ENCODE data around the gene IGSF21.

The IGSF21 gene

GRCh38 chr1:18315449-18315848 lies 207.9 kb downstream of the IGSF21 start:
- H3K9ac ChIP-seq, result no peak overlapping the region
- H3K27ac ChIP-seq, result no peak overlapping the region
- no peak overlapping the region for H3K4me3 ChIP-seq (IDR thresholded peaks at IDR 0.05; ENCODE audit: insufficient read depth, low read depth, low read length)
- H3K4me1 ChIP-seq (ENCODE audit: low read depth, poor library complexity, severe bottlenecking), result no peaks in the 10 kb centered on the region
- no peaks in the 10 kb centered on the region for H3K27me3 ChIP-seq (ENCODE audit: insufficient read depth, low read depth)
- no peak overlapping the region for H3K4me2 ChIP-seq
- no peaks in the 10 kb centered on the region for H3K79me2 ChIP-seq (ENCODE audit: insufficient read depth, low read depth)
- TF ChIP-seq, protein P1, sequence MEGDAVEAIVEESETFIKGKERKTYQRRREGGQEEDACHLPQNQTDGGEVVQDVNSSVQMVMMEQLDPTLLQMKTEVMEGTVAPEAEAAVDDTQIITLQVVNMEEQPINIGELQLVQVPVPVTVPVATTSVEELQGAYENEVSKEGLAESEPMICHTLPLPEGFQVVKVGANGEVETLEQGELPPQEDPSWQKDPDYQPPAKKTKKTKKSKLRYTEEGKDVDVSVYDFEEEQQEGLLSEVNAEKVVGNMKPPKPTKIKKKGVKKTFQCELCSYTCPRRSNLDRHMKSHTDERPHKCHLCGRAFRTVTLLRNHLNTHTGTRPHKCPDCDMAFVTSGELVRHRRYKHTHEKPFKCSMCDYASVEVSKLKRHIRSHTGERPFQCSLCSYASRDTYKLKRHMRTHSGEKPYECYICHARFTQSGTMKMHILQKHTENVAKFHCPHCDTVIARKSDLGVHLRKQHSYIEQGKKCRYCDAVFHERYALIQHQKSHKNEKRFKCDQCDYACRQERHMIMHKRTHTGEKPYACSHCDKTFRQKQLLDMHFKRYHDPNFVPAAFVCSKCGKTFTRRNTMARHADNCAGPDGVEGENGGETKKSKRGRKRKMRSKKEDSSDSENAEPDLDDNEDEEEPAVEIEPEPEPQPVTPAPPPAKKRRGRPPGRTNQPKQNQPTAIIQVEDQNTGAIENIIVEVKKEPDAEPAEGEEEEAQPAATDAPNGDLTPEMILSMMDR (conservative IDR thresholded peaks at IDR 0.05; ENCODE audit: low read depth, low read length), result no peak
- no peaks in the 10 kb centered on the region for H4K20me1 ChIP-seq (ENCODE audit: insufficient read depth)
- no peaks in the 10 kb centered on the region for H3K36me3 ChIP-seq (ENCODE audit: insufficient read depth)
- H2AFZ ChIP-seq (ENCODE audit: low read depth), result no peak overlapping the region

- Histone ChIP-seq H3K27ac (no peak overlapping the region), H3K4me1 (ENCODE audit: low read depth, poor library complexity, severe bottlenecking) (no peaks in the 10 kb centered on the region), H3K9ac (no peak overlapping the region), H3K27me3 (ENCODE audit: insufficient read depth, low read depth) (no peaks in the 10 kb centered on the region), H3K36me3 (ENCODE audit: insufficient read depth) (no peaks in the 10 kb centered on the region), H2AFZ (ENCODE audit: low read depth) (no peak overlapping the region), H3K79me2 (ENCODE audit: insufficient read depth, low read depth) (no peaks in the 10 kb centered on the region), H4K20me1 (ENCODE audit: insufficient read depth) (no peaks in the 10 kb centered on the region), H3K4me2 (no peak overlapping the region), H3K4me3 (IDR thresholded peaks at IDR 0.05; ENCODE audit: insufficient read depth, low read depth, low read length) (no peak overlapping the region)
- TF ChIP-seq, protein P1 (conservative IDR thresholded peaks at IDR 0.05; ENCODE audit: low read depth, low read length), result no peak
These were observed 209.2 kb downstream of the IGSF21 start for GRCh38 chr1:18316764-18317163.

- no peaks in the 10 kb centered on the region for H3K79me2 ChIP-seq (ENCODE audit: insufficient read depth, low read depth)
- no peak overlapping the region for H3K4me2 ChIP-seq
- H3K9ac ChIP-seq, result no peak overlapping the region
- H2AFZ ChIP-seq (ENCODE audit: low read depth), result no peak overlapping the region
- H3K27ac ChIP-seq, result no peak overlapping the region
- TF ChIP-seq, protein P1 (conservative IDR thresholded peaks at IDR 0.05; ENCODE audit: low read depth, low read length), result no peak
- H3K4me3 ChIP-seq (IDR thresholded peaks at IDR 0.05; ENCODE audit: insufficient read depth, low read depth, low read length), result no peak overlapping the region
- H3K36me3 ChIP-seq (ENCODE audit: insufficient read depth), result no peaks in the 10 kb centered on the region
- H4K20me1 ChIP-seq (ENCODE audit: insufficient read depth), result no peaks in the 10 kb centered on the region
- H3K4me1 ChIP-seq (ENCODE audit: low read depth, poor library complexity, severe bottlenecking), result no peaks in the 10 kb centered on the region
- no peaks in the 10 kb centered on the region for H3K27me3 ChIP-seq (ENCODE audit: insufficient read depth, low read depth)
These were observed 211.5 kb downstream of the IGSF21 start for GRCh38 chr1:18319099-18319498.

DNA sequence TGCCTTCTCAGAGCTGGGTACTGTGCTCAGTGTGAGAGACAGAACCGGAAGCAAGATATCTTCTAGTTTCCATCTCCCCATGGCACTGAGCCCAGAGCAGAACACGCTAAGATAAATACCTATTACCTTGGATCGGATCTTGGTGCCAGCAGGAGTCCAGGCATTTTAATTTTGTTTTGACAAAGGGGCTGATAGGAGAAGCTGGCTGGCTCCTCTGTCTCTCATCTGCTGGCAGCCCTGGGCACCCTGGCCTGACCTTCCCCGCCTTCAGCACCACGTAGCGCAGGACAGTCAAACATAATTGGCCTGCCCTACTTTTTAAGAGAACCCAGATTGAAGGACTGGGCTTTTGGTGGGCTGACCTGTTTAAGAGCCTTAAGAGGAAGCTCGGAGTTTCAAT lies 212.5 kb downstream of the IGSF21 start:
- H3K79me2 ChIP-seq (ENCODE audit: insufficient read depth, low read depth), result no peaks in the 10 kb centered on the region
- no peak overlapping the region for H2AFZ ChIP-seq (ENCODE audit: low read depth)
- H3K4me2 ChIP-seq, result no peak overlapping the region
- no peak overlapping the region for H3K27ac ChIP-seq
- H3K9ac ChIP-seq, result no peak overlapping the region
- no peaks in the 10 kb centered on the region for H3K27me3 ChIP-seq (ENCODE audit: insufficient read depth, low read depth)
- H3K4me3 ChIP-seq (IDR thresholded peaks at IDR 0.05; ENCODE audit: insufficient read depth, low read depth, low read length), result no peak overlapping the region
- H4K20me1 ChIP-seq (ENCODE audit: insufficient read depth), result no peaks in the 10 kb centered on the region
- H3K36me3 ChIP-seq (ENCODE audit: insufficient read depth), result no peaks in the 10 kb centered on the region
- no peaks in the 10 kb centered on the region for H3K4me1 ChIP-seq (ENCODE audit: low read depth, poor library complexity, severe bottlenecking)
- TF ChIP-seq, protein P1 (conservative IDR thresholded peaks at IDR 0.05; ENCODE audit: low read depth, low read length), result no peak
